Measurements from ENCODE around the gene TMEM258.

TMEM258 gene

GRCh38 chr11:61787928-61788491, 4.4 kb downstream of the TMEM258 start:
- DNase-seq (ENCODE audit: low read depth in 2 of 2), result peak; percentile 68 to 81
- no peak overlapping the region for H3K4me3 ChIP-seq (replicated peaks in 1 of 2; ENCODE audit: low read depth in 2 of 2, low read length in 2 of 2)
- peak; percentile 64 for TF ChIP-seq CTCF (IDR thresholded peaks at IDR 0.05; ENCODE audit: low read depth, low read length)

- H3K4me3 ChIP-seq (replicated peaks in 1 of 2; ENCODE audit: low read depth in 2 of 2, low read length in 2 of 2), result no peak overlapping the region
- TF ChIP-seq CTCF (IDR thresholded peaks at IDR 0.05; ENCODE audit: low read depth, low read length), result no peak
- no peak for DNase-seq (ENCODE audit: low read depth in 2 of 2)
These were observed 6.5 kb downstream of the TMEM258 start for GRCh38 chr11:61785837-61786402.

GRCh38 chr11:61784506-61784805, 7.9 kb downstream of the TMEM258 start:
- no peak overlapping the region for H3K4me3 ChIP-seq (replicated peaks in 1 of 2; ENCODE audit: low read depth in 2 of 2, low read length in 2 of 2)
- DNase-seq (ENCODE audit: low read depth in 2 of 2), result no peak
- TF ChIP-seq CTCF (IDR thresholded peaks at IDR 0.05; ENCODE audit: low read depth, low read length), result no peak

- DNase-seq (ENCODE audit: low read depth in 2 of 2), result peak; percentile 41
- no peak overlapping the region for H3K4me3 ChIP-seq (replicated peaks in 1 of 2; ENCODE audit: low read depth in 2 of 2, low read length in 2 of 2)
- TF ChIP-seq CTCF (IDR thresholded peaks at IDR 0.05; ENCODE audit: low read depth, low read length), result no peak
These were observed 8.5 kb downstream of the TMEM258 start for GRCh38 chr11:61783717-61784505.

- no peak for DNase-seq (ENCODE audit: low read depth in 2 of 2)
- H3K4me3 ChIP-seq (replicated peaks in 1 of 2; ENCODE audit: low read depth in 2 of 2, low read length in 2 of 2), result no peak overlapping the region
- no peak for TF ChIP-seq CTCF (IDR thresholded peaks at IDR 0.05; ENCODE audit: low read depth, low read length)
These were observed 9.6 kb downstream of the TMEM258 start for GRCh38 chr11:61782841-61783240.

- H3K4me3 ChIP-seq (replicated peaks in 1 of 2; ENCODE audit: low read depth in 2 of 2, low read length in 2 of 2), result no peak overlapping the region
- no peak for TF ChIP-seq CTCF (IDR thresholded peaks at IDR 0.05; ENCODE audit: low read depth, low read length)
- no peak for DNase-seq (ENCODE audit: low read depth in 2 of 2)
These were observed 10.1 kb downstream of the TMEM258 start for GRCh38 chr11:61782299-61782698.

Measured in cardiac fibroblast (primary cell).